ENCODE data around the gene PHF21B. TPM values are rescaled to one million over a fixed set of nuclear protein-coding genes. Genes with fewer than 3 reads are reported as not detected.

PHF21B gene
- total and polyA plus RNA-seq, 2 of the 8 experiments (the other 6 are each of a cell fraction or from before 2014, with no cell fraction given): 19.3 to 68.1 TPM

- TF ChIP-seq, protein P1, sequence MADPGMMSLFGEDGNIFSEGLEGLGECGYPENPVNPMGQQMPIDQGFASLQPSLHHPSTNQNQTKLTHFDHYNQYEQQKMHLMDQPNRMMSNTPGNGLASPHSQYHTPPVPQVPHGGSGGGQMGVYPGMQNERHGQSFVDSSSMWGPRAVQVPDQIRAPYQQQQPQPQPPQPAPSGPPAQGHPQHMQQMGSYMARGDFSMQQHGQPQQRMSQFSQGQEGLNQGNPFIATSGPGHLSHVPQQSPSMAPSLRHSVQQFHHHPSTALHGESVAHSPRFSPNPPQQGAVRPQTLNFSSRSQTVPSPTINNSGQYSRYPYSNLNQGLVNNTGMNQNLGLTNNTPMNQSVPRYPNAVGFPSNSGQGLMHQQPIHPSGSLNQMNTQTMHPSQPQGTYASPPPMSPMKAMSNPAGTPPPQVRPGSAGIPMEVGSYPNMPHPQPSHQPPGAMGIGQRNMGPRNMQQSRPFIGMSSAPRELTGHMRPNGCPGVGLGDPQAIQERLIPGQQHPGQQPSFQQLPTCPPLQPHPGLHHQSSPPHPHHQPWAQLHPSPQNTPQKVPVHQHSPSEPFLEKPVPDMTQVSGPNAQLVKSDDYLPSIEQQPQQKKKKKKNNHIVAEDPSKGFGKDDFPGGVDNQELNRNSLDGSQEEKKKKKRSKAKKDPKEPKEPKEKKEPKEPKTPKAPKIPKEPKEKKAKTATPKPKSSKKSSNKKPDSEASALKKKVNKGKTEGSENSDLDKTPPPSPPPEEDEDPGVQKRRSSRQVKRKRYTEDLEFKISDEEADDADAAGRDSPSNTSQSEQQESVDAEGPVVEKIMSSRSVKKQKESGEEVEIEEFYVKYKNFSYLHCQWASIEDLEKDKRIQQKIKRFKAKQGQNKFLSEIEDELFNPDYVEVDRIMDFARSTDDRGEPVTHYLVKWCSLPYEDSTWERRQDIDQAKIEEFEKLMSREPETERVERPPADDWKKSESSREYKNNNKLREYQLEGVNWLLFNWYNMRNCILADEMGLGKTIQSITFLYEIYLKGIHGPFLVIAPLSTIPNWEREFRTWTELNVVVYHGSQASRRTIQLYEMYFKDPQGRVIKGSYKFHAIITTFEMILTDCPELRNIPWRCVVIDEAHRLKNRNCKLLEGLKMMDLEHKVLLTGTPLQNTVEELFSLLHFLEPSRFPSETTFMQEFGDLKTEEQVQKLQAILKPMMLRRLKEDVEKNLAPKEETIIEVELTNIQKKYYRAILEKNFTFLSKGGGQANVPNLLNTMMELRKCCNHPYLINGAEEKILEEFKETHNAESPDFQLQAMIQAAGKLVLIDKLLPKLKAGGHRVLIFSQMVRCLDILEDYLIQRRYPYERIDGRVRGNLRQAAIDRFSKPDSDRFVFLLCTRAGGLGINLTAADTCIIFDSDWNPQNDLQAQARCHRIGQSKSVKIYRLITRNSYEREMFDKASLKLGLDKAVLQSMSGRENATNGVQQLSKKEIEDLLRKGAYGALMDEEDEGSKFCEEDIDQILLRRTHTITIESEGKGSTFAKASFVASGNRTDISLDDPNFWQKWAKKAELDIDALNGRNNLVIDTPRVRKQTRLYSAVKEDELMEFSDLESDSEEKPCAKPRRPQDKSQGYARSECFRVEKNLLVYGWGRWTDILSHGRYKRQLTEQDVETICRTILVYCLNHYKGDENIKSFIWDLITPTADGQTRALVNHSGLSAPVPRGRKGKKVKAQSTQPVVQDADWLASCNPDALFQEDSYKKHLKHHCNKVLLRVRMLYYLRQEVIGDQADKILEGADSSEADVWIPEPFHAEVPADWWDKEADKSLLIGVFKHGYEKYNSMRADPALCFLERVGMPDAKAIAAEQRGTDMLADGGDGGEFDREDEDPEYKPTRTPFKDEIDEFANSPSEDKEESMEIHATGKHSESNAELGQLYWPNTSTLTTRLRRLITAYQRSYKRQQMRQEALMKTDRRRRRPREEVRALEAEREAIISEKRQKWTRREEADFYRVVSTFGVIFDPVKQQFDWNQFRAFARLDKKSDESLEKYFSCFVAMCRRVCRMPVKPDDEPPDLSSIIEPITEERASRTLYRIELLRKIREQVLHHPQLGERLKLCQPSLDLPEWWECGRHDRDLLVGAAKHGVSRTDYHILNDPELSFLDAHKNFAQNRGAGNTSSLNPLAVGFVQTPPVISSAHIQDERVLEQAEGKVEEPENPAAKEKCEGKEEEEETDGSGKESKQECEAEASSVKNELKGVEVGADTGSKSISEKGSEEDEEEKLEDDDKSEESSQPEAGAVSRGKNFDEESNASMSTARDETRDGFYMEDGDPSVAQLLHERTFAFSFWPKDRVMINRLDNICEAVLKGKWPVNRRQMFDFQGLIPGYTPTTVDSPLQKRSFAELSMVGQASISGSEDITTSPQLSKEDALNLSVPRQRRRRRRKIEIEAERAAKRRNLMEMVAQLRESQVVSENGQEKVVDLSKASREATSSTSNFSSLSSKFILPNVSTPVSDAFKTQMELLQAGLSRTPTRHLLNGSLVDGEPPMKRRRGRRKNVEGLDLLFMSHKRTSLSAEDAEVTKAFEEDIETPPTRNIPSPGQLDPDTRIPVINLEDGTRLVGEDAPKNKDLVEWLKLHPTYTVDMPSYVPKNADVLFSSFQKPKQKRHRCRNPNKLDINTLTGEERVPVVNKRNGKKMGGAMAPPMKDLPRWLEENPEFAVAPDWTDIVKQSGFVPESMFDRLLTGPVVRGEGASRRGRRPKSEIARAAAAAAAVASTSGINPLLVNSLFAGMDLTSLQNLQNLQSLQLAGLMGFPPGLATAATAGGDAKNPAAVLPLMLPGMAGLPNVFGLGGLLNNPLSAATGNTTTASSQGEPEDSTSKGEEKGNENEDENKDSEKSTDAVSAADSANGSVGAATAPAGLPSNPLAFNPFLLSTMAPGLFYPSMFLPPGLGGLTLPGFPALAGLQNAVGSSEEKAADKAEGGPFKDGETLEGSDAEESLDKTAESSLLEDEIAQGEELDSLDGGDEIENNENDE (IDR thresholded peaks at IDR 0.05; ENCODE audit: insufficient replicate concordance, low read length): no peak
- TF ChIP-seq KDM5A (IDR thresholded peaks at IDR 0.05; ENCODE audit: low read length): no peak
- TF ChIP-seq SRF (IDR thresholded peaks at IDR 0.05; ENCODE audit: low read depth, low read length): no peak
- TF ChIP-seq TAF1 (IDR thresholded peaks at IDR 0.05; ENCODE audit: low read depth, low read length): no peak
- TF ChIP-seq BCL11A (IDR thresholded peaks at IDR 0.05; ENCODE audit: low read depth in 2 of 2, low read length in 2 of 2): no peak
- no peak for TF ChIP-seq POLR2AphosphoS5 (IDR thresholded peaks at IDR 0.05; ENCODE audit: low read depth, low read length)
- TF ChIP-seq CREB1 (IDR thresholded peaks at IDR 0.05): no peak
- TF ChIP-seq SAP30 (IDR thresholded peaks at IDR 0.05; ENCODE audit: insufficient read depth, insufficient replicate concordance, low read length): no peak
- TF ChIP-seq CTCF (IDR thresholded peaks at IDR 0.05; ENCODE audit: control extremely low read depth in 1 of 3, insufficient read depth in 1 of 3, low read depth in 1 of 3, low read length in 3 of 3): no peak
- TF ChIP-seq KDM4A (IDR thresholded peaks at IDR 0.05; ENCODE audit: low read depth, low read length, severe bottlenecking): no peak
Measured at GRCh38 chr22:44934454-44934735, 75.4 kb downstream of the PHF21B start (continued).

Measured in H1 (cell line).